Stimulated activated CD4-positive, alpha-beta T cell treated with anti-CD3 and anti-CD28 coated beads, Interleukin-1b, Interleukin-23, amount 100 ng/mL, for 24 hours (primary cell): Measurements from ENCODE around the gene SLC25A13.

Experiments
- DNase-seq, 4 experiments: peaks; one replicate each; pipeline ENCODE4 v3.0.0-alpha.2; 2020; ENCODE audit warnings: low read depth in 4 of 4, low spot score in 1 of 4

SLC25A13 gene

DNA sequence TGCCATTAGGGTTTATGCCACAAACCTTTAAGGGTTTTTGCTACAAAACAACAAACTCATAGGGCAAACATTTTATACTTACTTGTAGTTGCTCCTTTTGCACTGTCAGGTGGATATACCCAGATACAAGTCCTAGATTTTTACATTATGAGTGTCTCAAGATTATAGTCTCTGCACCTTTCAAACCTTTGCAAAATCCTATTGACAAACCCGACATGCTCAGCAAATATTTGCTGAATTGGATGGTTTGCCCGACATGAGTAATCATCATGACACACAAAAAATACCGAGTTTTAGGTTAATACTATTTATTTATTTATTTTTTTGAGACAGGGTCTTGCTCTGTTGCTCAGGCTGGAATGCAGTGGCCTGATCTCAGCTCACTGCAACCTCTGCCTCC, 117.3 kb downstream of the SLC25A13 start:
- DNase-seq: no peak

DNA sequence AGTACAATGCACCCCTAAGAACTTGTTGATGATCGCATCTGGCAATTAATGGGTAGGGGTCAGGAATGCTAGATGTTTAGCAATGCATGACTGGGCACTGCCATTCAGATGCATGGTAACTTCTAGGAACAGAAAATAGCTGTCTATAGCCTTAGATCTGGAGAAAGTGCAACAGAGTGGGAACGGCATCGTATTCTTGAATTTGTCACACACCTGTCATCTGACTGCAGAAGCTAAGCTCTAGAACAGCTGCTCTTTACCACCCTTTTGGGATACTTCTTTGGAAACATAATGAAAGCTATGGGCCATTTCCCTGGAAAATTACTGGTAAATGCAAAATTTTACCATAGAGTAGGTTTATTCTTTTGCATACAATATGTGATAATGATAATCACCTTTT, 118.1 kb downstream of the SLC25A13 start:
- DNase-seq: no peak

DNA sequence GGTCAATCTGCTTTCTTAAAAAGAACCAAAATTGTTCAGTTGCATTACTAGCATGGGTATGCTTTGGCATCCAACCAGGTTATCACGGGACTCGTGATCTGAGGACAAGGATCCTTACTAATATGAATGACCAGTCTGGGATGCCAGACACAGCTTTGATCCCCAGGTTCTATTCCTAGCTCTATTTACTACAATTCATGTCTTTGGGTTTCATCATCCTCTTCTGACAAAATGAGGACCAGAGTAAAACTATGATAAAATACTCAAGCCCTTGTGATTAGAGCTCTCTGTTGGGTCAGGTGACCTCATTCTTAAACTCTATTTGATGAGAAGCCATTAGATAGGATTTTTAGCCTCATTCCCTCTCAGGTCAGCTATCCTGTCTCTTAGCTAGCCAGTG, 119.8 kb downstream of the SLC25A13 start:
- DNase-seq: no peak

DNA sequence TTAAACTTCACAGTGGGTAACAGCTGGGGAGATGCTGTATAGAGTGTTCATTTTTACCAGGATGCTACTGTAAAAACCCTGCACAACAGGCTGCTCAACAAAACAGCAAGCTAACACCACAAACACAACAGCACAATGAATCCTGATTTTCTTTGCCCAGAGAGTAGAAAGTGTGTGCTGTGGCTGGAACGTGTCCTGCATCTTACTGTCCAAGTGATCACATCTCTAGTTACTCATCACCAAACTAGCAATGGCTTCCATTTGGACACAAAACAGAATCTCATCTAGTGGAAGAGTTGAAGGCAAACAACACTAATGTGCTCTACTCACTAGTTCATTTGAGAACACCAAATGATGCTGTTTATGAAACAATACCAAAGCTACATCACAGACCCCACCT, 121.2 kb downstream of the SLC25A13 start:
- DNase-seq: no peak

DNA sequence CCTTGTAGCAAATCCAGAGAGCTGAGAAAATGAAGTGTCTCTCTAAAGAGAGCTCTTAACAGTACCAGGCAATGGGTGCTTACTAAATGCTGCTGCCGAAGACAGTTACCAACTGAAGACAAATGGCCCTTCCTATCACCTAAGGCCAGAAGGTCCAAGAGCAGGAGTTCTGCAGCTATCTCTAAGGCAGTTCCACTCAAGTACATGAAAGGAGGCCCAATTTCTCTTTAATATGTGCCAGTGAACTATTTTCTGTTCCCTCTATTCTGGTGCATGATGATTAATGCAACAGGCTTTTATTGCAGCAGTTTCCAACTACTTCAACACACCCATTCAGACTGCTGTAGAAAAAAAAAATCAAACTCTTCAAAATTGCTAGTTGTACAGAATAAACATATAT, 122.5 kb downstream of the SLC25A13 start:
- no peak for DNase-seq

DNA sequence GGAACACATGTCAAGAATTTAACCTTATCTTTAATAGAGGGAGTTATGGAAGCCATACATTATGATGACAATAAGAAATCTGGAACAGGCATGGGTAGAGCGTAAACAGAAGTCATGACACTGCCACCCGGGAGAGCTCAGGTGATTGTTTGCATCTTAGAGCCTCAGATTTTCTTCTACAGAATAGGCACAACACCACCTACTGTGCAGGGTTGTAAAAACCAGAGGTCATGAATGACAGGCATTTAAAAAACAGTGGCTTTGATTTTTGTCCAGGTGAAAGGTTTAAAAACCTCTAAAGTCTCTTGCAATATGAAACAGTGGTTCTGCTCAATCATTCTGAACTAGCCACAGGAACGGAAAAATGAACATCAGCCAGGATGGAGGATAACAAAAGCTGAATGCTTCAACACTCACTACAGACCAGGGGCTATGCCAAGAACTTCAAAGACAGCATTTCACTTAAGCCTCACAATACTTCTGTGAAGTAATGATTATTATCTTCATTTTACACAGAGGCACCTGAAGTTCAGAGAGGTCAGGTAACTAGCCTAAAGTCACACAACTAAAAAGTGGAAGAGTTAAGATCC, 123.8 kb downstream of the SLC25A13 start:
- no peak for DNase-seq

DNA sequence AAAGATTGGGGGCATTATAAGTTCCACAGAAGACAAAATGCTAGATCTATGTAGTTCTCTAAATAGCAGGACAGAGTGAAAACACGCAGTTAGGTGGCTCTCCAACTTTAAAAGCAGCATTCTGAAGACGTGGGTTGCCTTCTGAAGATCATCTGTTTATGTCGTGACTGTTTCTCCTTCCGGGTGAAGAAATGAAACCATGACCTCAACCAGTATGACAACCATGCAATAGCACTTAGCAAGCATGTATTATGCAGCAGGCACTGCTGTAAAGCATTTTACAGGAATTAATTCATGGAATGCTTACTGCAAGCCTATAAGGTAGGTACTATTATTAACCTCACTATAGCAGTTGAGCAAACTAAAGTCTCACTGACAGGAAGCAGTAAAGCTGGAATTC, 125.2 kb downstream of the SLC25A13 start:
- DNase-seq: no peak

DNA sequence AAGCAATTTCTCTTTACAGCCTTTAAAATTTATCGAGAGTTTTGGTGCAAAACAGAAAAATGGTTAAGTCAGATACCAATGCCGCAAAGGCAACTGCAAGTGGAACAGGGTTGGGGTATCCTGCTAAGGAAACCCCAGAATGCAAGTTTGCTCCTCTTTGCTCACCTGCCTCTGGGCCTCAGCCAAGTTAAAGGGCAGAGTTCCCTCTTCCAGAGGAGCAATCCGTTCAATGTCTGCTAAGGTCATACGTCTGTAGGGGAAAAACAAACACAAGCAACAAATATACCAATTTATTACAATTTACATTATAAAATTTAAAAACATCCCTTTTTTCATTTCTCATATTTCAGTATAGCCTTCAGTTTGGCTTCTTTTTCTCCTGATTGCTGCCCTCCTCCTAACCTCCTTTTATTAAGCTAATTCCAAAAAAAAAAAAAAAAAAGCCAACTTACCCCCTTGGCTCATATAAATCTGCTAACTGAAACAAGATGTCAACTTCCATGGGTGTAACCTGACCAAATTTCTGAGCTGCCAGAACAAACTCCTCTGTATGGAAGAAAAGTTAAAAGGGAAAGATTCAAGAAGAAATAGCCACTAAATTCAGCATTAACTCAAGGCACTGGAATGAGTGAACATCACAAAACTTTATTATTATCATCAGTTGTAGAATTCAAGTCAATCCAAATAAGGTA, 132.6 kb downstream of the SLC25A13 start:
- no peak for DNase-seq

DNA sequence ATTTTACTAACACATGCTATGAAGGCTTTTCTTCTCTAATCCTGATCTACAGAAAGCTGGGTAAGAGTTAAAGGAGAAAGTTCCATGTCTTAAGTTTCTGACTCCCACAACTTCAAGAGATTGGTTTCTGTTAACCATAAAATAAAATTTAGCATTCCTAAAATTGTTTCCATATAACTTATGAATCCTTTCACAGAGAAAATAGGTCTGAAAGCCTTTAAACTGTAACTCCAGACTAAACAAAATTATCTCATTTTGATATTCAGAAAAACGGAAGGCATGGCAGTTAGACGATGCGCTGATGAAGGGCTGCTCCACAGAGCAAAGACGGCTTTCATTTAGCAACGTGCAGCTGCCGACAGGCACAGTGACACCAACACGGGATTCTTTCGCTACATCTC, 133.3 kb downstream of the SLC25A13 start:
- no peak for DNase-seq

DNA sequence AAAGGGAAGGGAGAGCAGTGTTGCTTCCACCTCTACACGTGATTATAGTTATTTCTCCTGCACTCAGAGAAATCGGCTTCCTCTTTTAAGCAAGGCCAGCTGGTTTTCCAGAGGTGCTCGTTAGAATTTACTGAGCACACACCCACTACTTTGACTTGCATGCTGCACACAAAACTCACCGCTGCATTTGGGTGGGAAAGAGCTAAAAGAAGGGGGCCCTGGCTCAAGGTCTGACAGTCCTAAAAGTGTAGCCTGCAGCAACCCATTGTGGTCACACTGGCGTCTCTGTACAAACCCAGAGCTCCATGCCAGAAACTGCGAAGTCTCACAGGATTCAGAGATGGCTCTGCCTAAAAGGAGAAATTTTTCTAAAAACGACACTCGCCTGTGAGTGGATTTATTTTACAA, 133.7 kb downstream of the SLC25A13 start:
- DNase-seq: no peak

DNA sequence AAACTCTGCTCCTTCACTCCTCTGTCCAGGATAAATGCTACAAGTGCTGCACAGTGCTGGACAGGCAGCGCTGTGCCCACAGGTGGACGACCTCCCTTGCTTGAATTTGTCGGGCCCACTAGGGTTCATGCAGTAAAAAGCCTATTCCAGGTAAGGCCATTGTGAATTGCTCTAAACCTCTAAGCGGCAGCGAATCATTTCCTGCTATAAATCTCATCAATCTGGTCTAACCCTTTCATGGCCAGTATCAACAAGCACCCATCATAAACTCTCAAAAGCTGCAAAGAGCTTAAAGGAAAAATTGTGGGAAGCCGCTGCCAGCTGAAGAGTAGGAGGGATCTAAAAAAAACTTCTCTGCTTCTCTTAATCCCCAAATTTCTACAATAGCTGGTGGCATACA, 134.2 kb downstream of the SLC25A13 start:
- no peak for DNase-seq

DNA sequence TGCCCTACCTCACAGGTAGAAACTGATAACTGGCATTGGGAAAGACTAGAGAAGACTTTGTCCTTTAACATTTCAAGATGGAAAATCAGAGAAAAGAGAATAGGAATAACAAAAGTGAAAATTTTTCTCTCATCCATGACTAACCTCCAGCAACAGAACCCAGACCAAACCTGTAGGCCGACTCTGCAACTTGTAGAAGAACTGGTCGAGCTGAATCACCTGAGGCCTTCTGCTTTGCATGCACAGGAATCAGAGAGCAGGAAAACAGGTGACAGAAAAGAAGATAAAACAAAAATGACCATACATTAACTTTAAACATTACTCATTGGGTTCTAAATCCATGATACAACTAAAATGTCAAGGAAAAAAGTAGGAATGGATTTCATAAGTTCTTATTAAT, 137.1 kb downstream of the SLC25A13 start:
- DNase-seq: no peak

DNA sequence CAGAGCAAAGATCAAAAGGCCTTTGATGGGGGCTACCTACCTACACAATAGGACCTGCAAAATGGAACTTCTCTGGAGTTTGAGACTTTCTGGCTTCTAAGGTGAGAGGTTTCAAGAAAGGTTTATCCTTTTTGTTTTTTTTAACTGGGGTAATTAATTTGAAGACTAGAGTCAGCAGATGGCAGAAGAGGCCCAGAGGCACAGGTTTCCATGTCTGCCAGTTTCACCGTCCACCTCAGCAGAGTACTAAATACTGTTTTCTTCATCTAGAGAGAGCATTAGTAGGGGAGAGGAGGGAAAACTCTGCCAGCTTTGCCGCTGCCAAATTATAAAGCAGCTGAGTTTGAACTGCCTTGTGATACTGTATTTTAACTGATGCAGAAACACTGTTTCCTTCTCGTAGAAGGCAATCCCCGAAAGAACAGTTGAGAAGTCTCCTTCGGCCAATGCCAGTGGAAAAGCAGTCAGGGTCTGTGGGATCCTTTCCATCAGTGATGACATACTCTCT, 138.7 kb downstream of the SLC25A13 start:
- DNase-seq: no peak

DNA sequence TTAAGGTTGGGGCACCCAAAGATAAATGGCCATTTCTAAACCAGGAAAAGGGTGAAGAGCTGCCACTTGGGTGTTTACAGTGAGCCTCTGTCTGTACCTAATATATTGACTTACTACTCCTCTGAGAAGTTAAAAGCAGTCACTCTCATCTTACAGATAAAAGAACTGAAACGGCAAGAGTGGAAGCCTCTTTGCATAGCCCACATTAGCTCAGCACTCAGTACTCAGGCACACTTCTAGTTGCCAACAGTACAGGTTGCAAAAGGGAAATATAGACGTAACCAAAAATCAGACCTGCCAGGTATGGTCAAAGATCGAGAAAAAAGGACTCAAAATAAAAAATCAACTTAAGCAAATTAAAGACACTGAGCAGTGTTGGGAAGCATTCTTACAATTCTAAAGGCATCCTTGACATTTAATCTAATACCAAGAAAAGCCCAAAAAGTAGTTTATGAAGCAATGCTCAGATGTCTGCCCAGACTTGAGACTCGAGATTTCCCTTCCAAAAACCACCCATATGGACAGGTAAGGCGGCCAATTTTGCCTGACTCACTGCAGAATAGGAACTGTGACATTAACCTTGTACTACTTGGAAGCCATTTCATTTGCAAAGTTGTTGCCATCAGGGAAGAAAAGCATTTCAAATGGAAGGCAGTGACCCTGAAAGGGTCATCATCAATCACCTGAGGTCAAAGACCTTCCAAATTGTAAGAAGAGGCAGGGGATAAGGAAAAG, 139.3 kb downstream of the SLC25A13 start:
- DNase-seq: no peak

DNA sequence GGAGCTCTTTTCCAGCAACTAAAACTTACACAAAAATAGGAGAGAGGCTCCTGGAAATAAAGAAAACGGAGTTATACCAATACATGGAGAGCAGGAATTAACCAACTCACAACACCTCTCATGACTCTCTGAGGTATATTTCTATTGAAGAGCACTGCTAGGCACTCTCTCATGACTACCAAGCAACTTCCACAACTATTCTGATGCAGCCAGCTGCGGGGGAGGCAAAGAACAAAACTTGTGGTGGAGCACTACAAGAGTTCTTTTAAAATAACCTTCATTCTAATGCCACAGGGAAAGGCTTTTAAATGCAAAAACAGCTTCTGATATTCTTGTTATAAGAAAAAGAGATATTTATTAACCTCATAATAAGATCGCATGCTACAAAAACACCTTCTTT, 140.7 kb downstream of the SLC25A13 start:
- DNase-seq: no peak

DNA sequence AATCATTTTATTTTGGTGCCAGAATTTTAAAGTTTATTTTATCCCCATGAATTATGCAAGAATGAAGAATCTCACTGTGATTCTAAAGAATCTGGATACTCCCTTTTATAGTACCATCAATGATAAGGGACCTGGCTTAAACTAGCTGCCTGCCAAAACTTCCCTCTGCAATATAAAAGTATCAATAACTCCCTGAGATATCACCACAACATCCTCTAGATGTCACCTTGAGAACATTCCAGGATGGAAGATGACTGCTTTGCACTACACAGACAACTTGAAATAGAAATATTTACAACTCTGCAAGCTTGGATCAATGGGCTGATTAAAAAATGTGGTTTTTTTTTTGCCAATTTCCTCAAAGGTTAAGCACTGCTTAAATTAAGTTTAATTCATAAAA, 142.1 kb downstream of the SLC25A13 start:
- no peak for DNase-seq

DNA sequence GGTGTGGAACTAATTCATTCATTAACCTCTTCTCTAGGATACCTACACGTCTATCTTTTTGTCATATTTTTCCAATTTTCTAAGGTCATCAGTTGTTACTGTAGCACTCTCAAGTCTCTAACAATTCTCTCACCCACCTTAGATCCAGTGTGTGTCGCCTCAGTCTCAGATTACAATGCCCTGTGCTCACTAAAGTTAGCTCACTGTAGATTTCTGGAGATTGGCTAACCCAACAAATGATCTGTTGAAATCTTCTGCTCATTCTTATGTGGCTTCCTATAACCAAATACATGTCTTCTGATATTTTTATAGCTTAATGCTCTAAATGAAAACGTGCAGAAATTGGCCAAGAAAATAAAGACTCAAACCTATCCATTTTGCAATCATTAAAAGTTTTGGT, 142.6 kb downstream of the SLC25A13 start:
- no peak for DNase-seq

DNA sequence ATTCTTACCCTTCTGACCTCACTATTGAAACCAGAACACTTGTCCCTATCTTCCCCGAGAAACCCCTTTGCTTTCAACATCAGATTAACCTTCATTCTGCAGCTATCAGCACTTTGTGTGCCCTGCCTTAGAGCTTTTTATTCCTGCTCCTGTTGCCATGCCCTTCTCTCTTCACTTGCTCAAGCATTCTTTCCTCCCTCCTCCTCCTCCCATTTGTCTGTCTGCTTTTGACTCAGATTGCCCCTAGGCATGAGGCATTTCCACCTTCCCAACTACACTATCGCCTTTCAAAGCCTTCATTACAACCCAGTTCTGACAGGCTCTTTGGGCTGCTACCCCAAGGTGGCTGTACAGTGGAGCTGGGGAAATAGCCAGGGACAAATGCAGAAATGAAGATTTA, 143.3 kb downstream of the SLC25A13 start:
- DNase-seq: no peak

DNA sequence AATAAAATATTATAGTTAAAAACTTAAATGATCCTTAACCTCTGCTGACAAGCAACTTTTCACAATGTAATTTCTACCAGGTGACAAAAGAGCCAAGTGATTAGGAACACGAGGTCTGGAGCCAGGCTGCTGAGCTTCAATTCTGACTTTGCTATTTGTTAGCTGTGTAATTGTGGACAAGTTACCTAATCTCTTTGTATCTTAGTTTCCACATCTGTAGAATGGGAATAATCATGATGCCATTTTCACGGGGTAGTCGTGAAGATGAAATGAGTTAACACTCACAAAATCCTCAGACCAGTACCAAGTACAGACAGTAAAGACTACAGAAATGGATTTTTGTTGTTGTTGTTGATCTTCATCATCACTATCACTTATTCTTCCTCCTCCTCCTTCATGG, 144.5 kb downstream of the SLC25A13 start:
- no peak for DNase-seq

DNA sequence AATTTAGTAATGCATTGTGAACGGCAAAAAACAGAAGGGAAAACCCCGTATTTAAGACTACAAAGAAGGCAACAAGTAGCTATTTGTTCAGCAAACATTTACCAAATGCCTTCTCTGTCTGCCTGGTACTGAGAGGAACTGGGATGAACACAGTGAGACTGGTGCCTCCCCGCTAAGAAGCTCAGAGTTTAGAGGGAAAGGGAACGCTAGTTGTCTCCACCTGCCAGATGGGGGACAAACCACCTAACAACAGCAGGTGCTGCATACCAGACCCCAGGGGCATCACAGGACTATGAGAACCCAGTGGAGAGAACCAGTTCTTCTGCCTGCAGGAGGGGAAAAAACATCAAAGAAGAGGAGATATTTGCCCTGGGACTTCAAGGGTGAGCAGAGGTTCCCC, 147.1 kb downstream of the SLC25A13 start:
- no peak for DNase-seq

DNA sequence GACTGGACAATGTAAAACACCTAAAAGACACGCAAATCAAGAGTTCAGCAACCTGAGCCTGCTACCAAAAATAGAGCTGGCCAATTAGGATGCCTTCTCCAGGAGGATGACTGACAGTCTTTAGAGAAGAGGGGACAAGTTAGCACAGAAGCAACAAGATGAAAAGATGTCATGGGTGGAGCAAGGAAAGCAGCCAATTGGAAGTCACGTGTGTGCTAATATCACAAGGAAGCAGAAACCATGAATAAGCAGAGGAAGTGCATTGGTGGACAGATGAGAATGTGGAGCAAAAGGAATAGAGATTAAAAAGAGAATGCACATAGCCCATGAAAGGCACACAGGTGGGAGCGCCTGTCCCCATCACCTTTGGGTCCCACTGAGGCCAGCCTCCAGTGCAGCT, 148.1 kb downstream of the SLC25A13 start:
- no peak for DNase-seq

DNA sequence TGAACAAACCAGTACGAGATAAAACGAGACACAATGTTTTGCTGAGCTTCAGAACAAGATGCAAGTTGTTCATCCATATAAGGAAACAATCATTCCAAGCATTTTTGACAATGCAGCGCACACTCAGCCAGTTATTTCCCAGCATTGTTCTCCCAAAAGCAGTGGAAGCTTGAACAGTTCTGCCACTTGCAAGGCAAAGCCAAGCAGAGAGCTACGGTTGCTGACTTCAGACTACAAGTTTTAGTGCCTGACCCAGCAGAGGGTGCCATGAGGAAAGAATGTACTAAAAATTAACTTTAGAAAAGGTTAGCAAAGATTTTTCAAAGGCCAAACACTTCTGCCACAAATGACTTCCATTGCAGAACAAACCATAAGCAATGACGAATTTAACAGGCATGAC, 152.5 kb downstream of the SLC25A13 start:
- DNase-seq: no peak
